Retina (tissue), 1 donor: Measurements from ENCODE around the gene ADD3.
A peak's percentile ranks its signal among the peaks of the same experiment; 100 is the strongest.
"Not testable (repeated sequence)": the region's sequence is repeated elsewhere in the genome, so short reads cannot be mapped to it uniquely, and the experiment has no call there.

Experiments
- DNase-seq: peaks from one replicate; pipeline ENCODE4 v3.0.0-alpha.2; 2016

The ADD3 gene

DNA sequence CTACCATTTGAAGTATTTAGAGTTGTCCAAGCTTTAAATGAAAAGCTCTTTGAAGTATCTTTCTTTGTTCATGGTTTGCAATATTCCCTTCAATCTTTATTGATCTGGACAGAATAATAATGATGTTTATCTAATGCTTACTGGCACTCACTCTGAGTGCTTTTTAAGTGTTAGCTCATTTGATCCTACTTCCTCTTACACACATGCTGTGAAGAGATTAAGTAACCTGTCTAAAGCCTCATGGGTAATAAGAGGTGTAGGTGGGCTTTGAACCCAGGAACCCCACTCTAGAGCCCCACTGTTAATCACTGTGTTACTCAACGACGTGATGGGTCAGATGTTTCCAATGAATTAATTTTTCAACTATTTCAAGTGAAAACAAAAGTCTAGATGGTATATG is 31.1 kb upstream of the ADD3 start:
- DNase-seq: no peak

GRCh38 chr10:109977382-109977806 is 30.4 kb upstream of the ADD3 start:
- DNase-seq: peak; percentile 32

GRCh38 chr10:109978481-109978880 is 29.3 kb upstream of the ADD3 start:
- no peak for DNase-seq

GRCh38 chr10:109979215-109979614 is 28.6 kb upstream of the ADD3 start:
- DNase-seq: no peak

DNA sequence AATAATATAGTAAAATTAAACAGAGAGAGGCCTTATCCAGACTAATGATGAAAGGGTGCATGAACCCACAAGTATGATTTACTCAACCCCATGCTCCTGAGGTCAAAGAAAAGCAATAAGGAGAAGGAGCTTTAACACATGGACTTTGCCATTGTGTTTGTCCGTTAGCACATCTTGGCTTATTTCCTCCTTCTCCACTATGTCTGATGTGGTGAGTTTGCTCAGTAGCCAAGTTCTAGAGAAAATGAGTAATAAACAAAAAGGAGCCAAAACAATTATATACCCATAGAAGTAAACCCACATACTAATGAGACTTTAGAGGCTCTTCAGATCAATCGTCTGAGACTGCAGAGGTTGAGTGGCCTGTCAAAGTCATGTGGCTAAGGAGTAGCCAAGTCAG is 26.1 kb upstream of the ADD3 start:
- DNase-seq: no peak

DNA sequence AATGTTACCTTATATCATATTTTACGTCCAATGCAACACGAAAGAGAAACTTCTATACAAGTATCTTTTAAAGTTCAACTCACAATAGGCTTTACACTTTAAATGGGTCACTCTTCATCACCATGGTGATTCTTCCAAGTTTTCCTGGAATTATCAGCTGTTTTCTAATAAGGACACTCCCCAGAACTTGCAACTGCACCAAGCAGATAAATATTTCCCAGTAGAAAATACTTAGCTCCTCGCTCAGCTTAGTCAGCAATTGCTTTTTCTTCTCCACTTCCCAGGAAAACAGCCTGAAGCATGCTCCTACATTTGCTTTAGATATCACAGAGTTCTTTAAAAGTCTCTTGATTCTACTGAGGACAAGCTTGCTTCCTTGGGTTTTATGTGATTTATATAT is 25.7 kb upstream of the ADD3 start:
- DNase-seq: no peak

DNA sequence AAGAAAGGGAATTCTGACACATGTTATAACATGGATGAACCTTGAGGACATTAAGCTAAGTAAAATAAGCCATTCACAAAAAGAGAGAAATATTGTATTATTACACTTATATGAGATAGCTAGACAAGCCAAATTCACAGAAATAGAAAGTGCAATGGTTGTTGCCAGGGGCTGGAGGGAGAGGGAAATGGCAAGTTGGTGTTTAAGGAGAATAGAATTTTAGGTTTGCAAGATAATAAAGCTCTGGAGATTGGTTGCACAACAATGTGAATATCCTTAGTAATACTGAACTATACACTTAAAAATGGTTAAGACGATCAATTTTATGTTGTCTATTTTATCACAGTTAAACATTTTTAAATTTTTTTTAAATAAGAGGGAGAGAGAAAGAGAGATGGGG is 25.0 kb upstream of the ADD3 start:
- DNase-seq: no peak

GRCh38 chr10:109984013-109984412 is 23.8 kb upstream of the ADD3 start:
- DNase-seq: no peak

GRCh38 chr10:109985768-109986167 is 22.0 kb upstream of the ADD3 start:
- not testable (repeated sequence) for DNase-seq

- no peak for DNase-seq
Observed at GRCh38 chr10:109987452-109988211, 20.2 kb upstream of the ADD3 start.

- no peak for DNase-seq
Observed at GRCh38 chr10:109988212-109988596, 19.6 kb upstream of the ADD3 start.

GRCh38 chr10:109991266-109991855 is 16.4 kb upstream of the ADD3 start:
- DNase-seq: no peak

DNA sequence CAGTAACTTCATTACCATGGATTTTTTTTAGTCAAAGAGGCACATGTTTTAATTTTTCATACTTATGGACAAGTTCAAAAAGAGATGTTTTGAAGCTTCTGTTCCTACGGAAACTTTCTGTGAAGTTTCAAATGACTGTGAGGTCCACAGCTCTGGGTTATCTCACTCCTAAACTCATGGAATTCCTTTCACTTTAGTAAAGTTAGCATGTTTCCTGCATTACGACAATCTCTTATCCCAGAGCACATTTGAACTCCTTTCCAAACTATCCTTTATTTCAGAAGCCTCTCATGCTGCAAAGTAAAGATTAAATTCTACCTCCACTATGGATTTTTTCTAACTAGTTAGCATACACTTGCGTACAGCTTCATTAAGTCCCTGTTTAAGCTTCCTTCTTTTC is 15.3 kb upstream of the ADD3 start:
- DNase-seq: no peak

- no peak for DNase-seq
Observed at GRCh38 chr10:109993551-109994330, 14.0 kb upstream of the ADD3 start.

- DNase-seq: no peak
Observed at GRCh38 chr10:109994711-109995577, 12.8 kb upstream of the ADD3 start.

- no peak for DNase-seq
Observed at GRCh38 chr10:109995595-109995994, 12.2 kb upstream of the ADD3 start.

DNA sequence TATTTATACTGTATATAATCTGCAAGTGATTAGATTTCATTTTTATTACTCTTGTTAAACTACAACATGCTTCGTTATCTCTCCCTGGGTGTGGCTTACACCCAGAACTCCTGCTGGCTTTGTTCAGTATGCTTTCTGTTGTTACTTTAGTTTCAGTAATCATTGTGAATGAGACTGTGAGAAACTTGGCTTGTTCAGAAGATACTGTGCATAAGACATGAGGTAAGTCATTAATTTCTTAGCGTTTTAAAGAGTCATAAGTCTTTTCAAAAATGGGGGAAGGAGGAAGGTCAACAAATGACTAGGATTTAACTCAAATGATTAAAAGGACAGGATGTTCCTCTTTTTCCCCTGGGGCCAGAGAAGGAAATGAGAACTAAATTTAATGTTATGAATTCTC is 11.6 kb upstream of the ADD3 start:
- no peak for DNase-seq

- no peak for DNase-seq
Observed at GRCh38 chr10:109996766-109997171, 11.0 kb upstream of the ADD3 start.

- DNase-seq: no peak
Observed at GRCh38 chr10:109997233-109997632, 10.6 kb upstream of the ADD3 start.

DNA sequence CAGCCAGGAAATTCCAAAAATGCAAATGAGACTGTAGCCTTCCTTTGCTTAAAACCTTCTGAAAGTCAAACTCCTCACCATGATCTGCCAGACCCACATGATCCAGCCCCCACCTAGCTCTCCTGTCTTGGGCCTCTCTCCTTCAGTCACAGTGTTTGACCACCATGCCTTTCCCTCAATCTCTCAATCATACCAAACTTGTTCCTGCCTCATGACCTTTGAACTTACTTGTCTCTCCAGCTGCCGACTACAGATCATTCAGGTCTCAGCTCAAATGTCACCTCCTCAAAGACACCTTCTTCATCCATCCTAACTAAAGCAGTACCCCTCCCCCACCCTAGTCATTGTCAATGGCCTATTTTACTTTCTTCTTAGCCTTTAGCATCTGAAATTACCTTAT is 9.3 kb upstream of the ADD3 start:
- no peak for DNase-seq

GRCh38 chr10:110002801-110003523 is 4.8 kb upstream of the ADD3 start:
- no peak for DNase-seq

GRCh38 chr10:110003524-110003885 is 4.3 kb upstream of the ADD3 start:
- no peak for DNase-seq
